Upper lobe of right lung (tissue), 1 donor: Measurements from ENCODE around the gene KAT8. TPM values are rescaled to one million over a fixed set of nuclear protein-coding genes. Genes with fewer than 3 reads are reported as not detected.

Experiments used
- ATAC-seq: fragments of 200-7000 bp; cut with Tn5 transposase; one replicate; pipeline ENCODE4 v1.9.1; 2020; ENCODE audit warnings: mild to moderate bottlenecking, moderate library complexity
- DNase-seq: peaks from one replicate; pipeline ENCODE4 v3.0.0-alpha.2; 2020
- H3K27ac ChIP-seq: fragments of 200-600 bp; one replicate; pipeline ENCODE4 v1.8.0; 2022
- H3K27me3 ChIP-seq: fragments of 200-600 bp; one replicate; pipeline ENCODE4 v1.8.0; 2022; ENCODE audit warnings: mild to moderate bottlenecking
- H3K36me3 ChIP-seq: fragments of 200-600 bp; one replicate; pipeline ENCODE4 v1.8.0; 2022
- H3K4me1 ChIP-seq: fragments of 200-600 bp; one replicate; pipeline ENCODE4 v1.8.0; 2022
- H3K4me3 ChIP-seq: fragments of 200-600 bp; one replicate; pipeline ENCODE4 v1.8.0; 2022; ENCODE audit warnings: mild to moderate bottlenecking
- H3K9me3 ChIP-seq: fragments of 200-600 bp; one replicate; pipeline ENCODE4 v1.8.0; 2022
- intact Hi-C: fragments of 100-400 bp; cut with DNase I; formaldehyde crosslinking; loops from one replicate; pipeline ENCODE4 v1.11.0; 2022
- total RNA-seq: library from RNA; stranded (reverse); fragmentation: NEBNext Ultra II Directional; extraction: Animal tissue kit (Norgen Biotek cat#: 25700); gene quantifications from one replicate; pipeline ENCODE4 v1.2.1, GENCODE V29; 2021
- TF ChIP-seq, protein P1 (sequence below): fragments of 200-600 bp; IDR thresholded peaks from one replicate; pipeline ENCODE4 v1.8.0; 2022; ENCODE audit warnings: antibody characterized with exemption
- donor health status: DM: no; HTN: yes; CAD: no; lungs with severe emphysema.

Gene KAT8
- total RNA-seq, 1 donor from 2014 or later, result 80.4 TPM

DNA sequence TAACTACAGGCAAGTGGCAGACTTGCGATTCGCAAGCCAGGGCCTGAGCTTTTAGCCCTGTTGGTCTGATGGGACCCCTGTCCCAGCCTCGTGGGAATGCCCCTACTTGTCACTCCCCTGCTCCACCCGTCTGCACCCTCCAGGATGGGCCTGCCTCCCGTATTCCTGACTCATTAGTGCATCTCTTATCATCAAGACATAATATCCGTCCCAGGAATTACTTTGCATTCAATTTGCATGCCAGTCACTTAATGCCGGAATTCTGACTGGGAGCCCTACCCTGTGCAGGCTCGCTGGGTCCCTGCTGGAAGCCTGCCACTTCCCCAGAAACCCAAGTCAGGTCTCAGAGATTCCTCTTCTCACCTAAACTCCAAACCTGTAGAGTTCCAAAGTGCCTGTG lies 32.1 kb upstream of the KAT8 start:
- Histone ChIP-seq H3K9me3 (no peaks in the 10 kb centered on the region), H3K4me3 (no peak overlapping the region), H3K27me3 (no peaks in the 10 kb centered on the region), H3K27ac (no peak overlapping the region), H3K36me3 (peaks cover 32% of the 10 kb centered on the region), H3K4me1 (no peaks in the 10 kb centered on the region)
- intact Hi-C loops, result no loop called here
- TF ChIP-seq, protein P1, sequence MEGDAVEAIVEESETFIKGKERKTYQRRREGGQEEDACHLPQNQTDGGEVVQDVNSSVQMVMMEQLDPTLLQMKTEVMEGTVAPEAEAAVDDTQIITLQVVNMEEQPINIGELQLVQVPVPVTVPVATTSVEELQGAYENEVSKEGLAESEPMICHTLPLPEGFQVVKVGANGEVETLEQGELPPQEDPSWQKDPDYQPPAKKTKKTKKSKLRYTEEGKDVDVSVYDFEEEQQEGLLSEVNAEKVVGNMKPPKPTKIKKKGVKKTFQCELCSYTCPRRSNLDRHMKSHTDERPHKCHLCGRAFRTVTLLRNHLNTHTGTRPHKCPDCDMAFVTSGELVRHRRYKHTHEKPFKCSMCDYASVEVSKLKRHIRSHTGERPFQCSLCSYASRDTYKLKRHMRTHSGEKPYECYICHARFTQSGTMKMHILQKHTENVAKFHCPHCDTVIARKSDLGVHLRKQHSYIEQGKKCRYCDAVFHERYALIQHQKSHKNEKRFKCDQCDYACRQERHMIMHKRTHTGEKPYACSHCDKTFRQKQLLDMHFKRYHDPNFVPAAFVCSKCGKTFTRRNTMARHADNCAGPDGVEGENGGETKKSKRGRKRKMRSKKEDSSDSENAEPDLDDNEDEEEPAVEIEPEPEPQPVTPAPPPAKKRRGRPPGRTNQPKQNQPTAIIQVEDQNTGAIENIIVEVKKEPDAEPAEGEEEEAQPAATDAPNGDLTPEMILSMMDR, result no peak
- ATAC-seq, result no peak
- DNase-seq, result no peak

DNA sequence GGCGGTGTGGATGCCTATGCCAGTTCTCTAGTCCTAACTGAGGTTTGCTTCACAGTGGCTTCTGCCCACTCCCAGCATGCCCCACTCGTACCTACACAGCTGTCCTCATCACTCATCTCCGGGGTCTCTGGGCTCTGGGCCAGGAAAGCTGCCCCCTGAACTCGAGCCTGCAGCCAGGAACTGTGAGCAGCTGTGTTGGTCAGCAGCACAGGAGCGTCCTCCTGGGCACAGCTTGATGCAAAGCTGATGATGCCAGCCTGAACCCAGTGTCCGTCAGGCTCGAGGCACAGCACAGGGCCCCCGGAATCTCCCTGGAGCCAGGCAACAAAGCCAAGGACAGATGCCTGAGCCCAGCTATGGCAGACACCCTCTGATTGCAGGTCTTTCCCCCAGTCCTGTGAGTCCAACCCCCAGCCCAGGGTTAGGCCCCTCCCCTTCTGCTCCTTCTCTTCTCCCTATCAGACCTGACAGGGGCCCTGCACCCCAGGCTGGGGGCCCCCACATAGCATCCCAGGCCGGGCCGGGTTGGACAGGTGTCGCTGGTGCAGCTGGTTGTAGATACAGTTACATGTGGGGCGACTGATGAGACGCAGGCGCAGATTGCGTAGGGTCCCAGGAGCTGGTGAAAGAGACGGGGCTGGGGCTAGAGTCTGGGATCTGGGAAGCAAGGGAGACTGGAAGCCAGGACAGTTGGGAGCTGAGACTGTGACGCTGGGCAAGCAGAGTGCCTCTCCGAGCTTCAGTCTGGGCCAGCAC lies 31.4 kb upstream of the KAT8 start:
- TF ChIP-seq, protein P1, result no peak
- H3K9me3 ChIP-seq, result no peaks in the 10 kb centered on the region
- ATAC-seq (no peak), DNase-seq (no peak)
- H3K36me3 ChIP-seq, result peaks cover 32% of the 10 kb centered on the region
- H3K4me3 ChIP-seq, result no peak overlapping the region
- no peaks in the 10 kb centered on the region for H3K4me1 ChIP-seq
- no peaks in the 10 kb centered on the region for H3K27me3 ChIP-seq
- H3K27ac ChIP-seq, result no peak overlapping the region
- intact Hi-C loops, result no loop called here

DNA sequence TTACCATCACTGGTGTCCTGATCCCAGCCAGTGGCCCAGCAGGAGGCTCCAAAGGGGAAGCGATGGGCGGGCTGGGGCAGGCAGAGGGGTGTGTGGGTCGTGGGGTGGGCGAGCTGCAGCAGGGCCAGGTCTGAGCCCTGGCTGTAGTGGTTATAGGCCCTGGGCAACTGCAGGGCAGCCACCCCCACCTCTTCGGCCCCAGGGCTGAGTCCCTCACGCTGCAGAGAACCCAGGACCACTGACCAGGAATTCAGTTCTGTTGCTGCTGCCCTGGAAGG lies 30.9 kb upstream of the KAT8 start:
- Histone ChIP-seq H3K4me1 (no peaks in the 10 kb centered on the region), H3K9me3 (no peaks in the 10 kb centered on the region), H3K27ac (no peak overlapping the region), H3K36me3 (peaks cover 32% of the 10 kb centered on the region), H3K4me3 (no peak overlapping the region), H3K27me3 (no peaks in the 10 kb centered on the region)
- DNase-seq, result no peak
- TF ChIP-seq, protein P1, result no peak
- ATAC-seq, result no peak
- intact Hi-C loops, result no loop called here

DNA sequence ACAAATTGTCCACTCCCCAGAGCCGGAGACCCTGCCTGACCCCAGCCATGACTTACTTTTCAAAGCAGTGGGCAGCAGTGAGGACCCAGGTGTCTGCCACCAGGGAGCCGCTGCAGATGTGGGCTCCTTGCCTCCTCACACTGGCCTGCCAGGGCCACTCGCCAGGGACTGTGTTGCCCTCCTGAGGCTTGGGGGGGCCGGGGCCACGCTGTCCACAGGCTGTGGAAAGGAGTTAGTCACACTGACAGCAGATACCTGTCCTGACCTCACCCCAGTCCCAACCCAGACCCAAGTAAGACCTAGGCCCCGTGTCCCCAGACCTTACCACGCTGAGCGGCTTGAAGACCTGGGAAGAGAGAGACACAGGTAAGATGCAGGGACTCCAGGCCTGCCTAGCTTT lies 30.0 kb upstream of the KAT8 start:
- ATAC-seq (no peak), DNase-seq (no peak)
- peaks cover 28% of the 10 kb centered on the region for H3K36me3 ChIP-seq
- no peaks in the 10 kb centered on the region for H3K27me3 ChIP-seq
- H3K4me1 ChIP-seq, result no peaks in the 10 kb centered on the region
- no peak overlapping the region for H3K4me3 ChIP-seq
- H3K27ac ChIP-seq, result no peak overlapping the region
- H3K9me3 ChIP-seq, result no peaks in the 10 kb centered on the region
- intact Hi-C loops, result no loop called here
- TF ChIP-seq, protein P1, result no peak

DNA sequence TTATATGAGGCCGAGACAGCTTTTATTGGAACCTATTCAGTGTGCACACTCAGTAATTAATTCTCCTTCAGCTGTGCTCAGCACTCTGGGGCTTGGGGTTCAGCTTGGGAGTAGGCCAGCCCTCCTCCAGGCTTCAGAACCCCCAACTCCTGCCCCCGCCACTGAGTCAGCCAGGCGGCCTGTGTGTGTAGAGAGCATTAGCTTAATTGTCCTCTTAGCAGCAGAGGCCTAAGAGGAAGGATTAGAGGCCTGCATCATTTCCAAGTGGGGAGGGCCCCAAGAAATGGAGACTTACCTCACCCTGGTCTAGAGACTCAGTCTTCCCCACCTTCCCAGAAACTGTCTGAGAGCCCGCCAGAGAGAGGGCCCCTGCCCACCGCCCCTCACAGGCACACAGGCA lies 29.5 kb upstream of the KAT8 start:
- intact Hi-C loops, result no loop called here
- ATAC-seq, result no peak
- Histone ChIP-seq H3K9me3 (no peaks in the 10 kb centered on the region), H3K36me3 (peaks cover 23% of the 10 kb centered on the region), H3K4me1 (no peaks in the 10 kb centered on the region), H3K27me3 (no peaks in the 10 kb centered on the region), H3K4me3 (no peak overlapping the region), H3K27ac (no peak overlapping the region)
- DNase-seq, result no peak
- TF ChIP-seq, protein P1, result no peak
